ENCODE results near the gene DNAH11.
A peak's percentile ranks its signal among the peaks of the same experiment; 100 is the strongest.
"Not testable (repeated sequence)": the region's sequence is repeated elsewhere in the genome, so short reads cannot be mapped to it uniquely, and the experiment has no call there.

The DNAH11 gene

GRCh38 chr7:21719846-21720245 lies 177.0 kb downstream of the DNAH11 start:
- DNase-seq = no peak

- no peak for DNase-seq
These were observed 179.5 kb downstream of the DNAH11 start for GRCh38 chr7:21722371-21722770.

- no peak for DNase-seq
These were observed 181.7 kb downstream of the DNAH11 start for GRCh38 chr7:21724562-21724961.

GRCh38 chr7:21730399-21730798 lies 187.6 kb downstream of the DNAH11 start:
- DNase-seq = no peak

GRCh38 chr7:21731977-21732376 lies 189.1 kb downstream of the DNAH11 start:
- DNase-seq = no peak

GRCh38 chr7:21732956-21733355 lies 190.1 kb downstream of the DNAH11 start:
- DNase-seq = not testable (repeated sequence)

- no peak for DNase-seq
These were observed 191.0 kb downstream of the DNAH11 start for GRCh38 chr7:21733837-21734236.

- no peak for DNase-seq
These were observed 200.7 kb downstream of the DNAH11 start for GRCh38 chr7:21743493-21743892.

- DNase-seq = no peak
These were observed 204.1 kb downstream of the DNAH11 start for GRCh38 chr7:21746949-21747348.

- no peak for DNase-seq
These were observed 205.0 kb downstream of the DNAH11 start for GRCh38 chr7:21747806-21748205.

- no peak for DNase-seq
These were observed 206.5 kb downstream of the DNAH11 start for GRCh38 chr7:21749378-21749777.

- no peak for DNase-seq
These were observed 210.2 kb downstream of the DNAH11 start for GRCh38 chr7:21753071-21753470.

GRCh38 chr7:21754963-21755362 lies 212.1 kb downstream of the DNAH11 start:
- no peak for DNase-seq

GRCh38 chr7:21757537-21758282 lies 214.9 kb downstream of the DNAH11 start:
- DNase-seq = no peak

GRCh38 chr7:21758286-21758685 lies 215.4 kb downstream of the DNAH11 start:
- no peak for DNase-seq

GRCh38 chr7:21762469-21762868 lies 219.6 kb downstream of the DNAH11 start:
- no peak for DNase-seq

- DNase-seq = no peak
These were observed 221.0 kb downstream of the DNAH11 start for GRCh38 chr7:21763818-21764217.

GRCh38 chr7:21766218-21766617 lies 223.4 kb downstream of the DNAH11 start:
- DNase-seq = no peak

- DNase-seq = peak; percentile 13
These were observed 224.6 kb downstream of the DNAH11 start for GRCh38 chr7:21767300-21767900.

- no peak for DNase-seq
These were observed 225.4 kb downstream of the DNAH11 start for GRCh38 chr7:21768279-21768678.

- no peak for DNase-seq
These were observed 228.4 kb downstream of the DNAH11 start for GRCh38 chr7:21771266-21771665.

GRCh38 chr7:21771906-21772610 lies 229.2 kb downstream of the DNAH11 start:
- no peak for DNase-seq

GRCh38 chr7:21773326-21773725 lies 230.5 kb downstream of the DNAH11 start:
- DNase-seq = no peak

- no peak for DNase-seq
These were observed 235.1 kb downstream of the DNAH11 start for GRCh38 chr7:21777921-21778320.
